CD4-positive, CD25-positive, alpha-beta regulatory T cell (primary cell): ENCODE data around the gene PTTG1IP. TPM values are rescaled to one million over a fixed set of nuclear protein-coding genes. Genes with fewer than 3 reads are reported as not detected.
"Not testable (repeated sequence)": the region's sequence is repeated elsewhere in the genome, so short reads cannot be mapped to it uniquely, and the experiment has no call there.

ENCODE experiments used
- ATAC-seq, 2 donors: fragments of 150-1000 bp; cut with Tn5 transposase; one replicate each; pipeline ENCODE4 v1.10.0; 2021; ENCODE audit warnings: low read depth in 2 of 2, moderate number of reproducible peaks in 2 of 2, moderate library complexity in 1 of 2
- DNase-seq, 3 donors: peaks; one replicate each; pipeline versions ENCODE4 v3.0.0 to v3.0.0-alpha.2; 2012 to 2022; ENCODE audit warnings: mixed read lengths in 1 of 3
- H3K27ac ChIP-seq: one replicate; pipeline ENCODE4 v1.7.0; 2013; ENCODE audit warnings: mild to moderate bottlenecking, low read length; ENCODE audit not compliant: insufficient read depth, poor library complexity, severe bottlenecking
- H3K27me3 ChIP-seq: one replicate; pipeline ENCODE4 v1.7.0; 2013; ENCODE audit warnings: low read length; ENCODE audit not compliant: control insufficient read depth, insufficient read depth
- H3K36me3 ChIP-seq: one replicate; pipeline ENCODE4 v1.7.0; 2013; ENCODE audit warnings: mild to moderate bottlenecking, low read length, moderate library complexity; ENCODE audit not compliant: control insufficient read depth, insufficient read depth
- H3K4me1 ChIP-seq: 2 replicates; pipeline ENCODE4 v1.7.0; 2013; ENCODE audit warnings: mild to moderate bottlenecking, low read length; ENCODE audit not compliant: insufficient read depth, control insufficient read depth, poor library complexity, severe bottlenecking
- H3K4me3 ChIP-seq: one replicate; pipeline ENCODE4 v1.7.0; 2013; ENCODE audit warnings: low read depth, mild to moderate bottlenecking, low read length, moderate library complexity
- H3K9me3 ChIP-seq, 2 experiments: 1 replicate in 1 of 2; 2 replicates in 1 of 2; pipeline ENCODE4 v1.7.0; 2013; ENCODE audit warnings: low read length in 2 of 2, mild to moderate bottlenecking in 1 of 2, moderate library complexity in 1 of 2; ENCODE audit not compliant: control insufficient read depth in 2 of 2
- H3K27ac Mint-ChIP-seq, 3 donors: one replicate each; pipeline ENCODE4 v1.8.0; 2020 to 2022; ENCODE audit warnings: mild to moderate bottlenecking in 3 of 3, mixed read lengths in 3 of 3, moderate library complexity in 2 of 3
- H3K27me3 Mint-ChIP-seq: one replicate; pipeline ENCODE4 v1.8.0; 2022; ENCODE audit warnings: mild to moderate bottlenecking, mixed read lengths
- H3K36me3 Mint-ChIP-seq: one replicate; pipeline ENCODE4 v1.8.0; 2020; ENCODE audit warnings: mixed read lengths
- H3K4me1 Mint-ChIP-seq, 4 donors: one replicate each; pipeline ENCODE4 v1.8.0; 2020 to 2022; ENCODE audit warnings: mixed read lengths in 4 of 4, mild to moderate bottlenecking in 1 of 4
- H3K4me3 Mint-ChIP-seq, 4 donors: one replicate each; pipeline ENCODE4 v1.8.0; 2020 to 2022; ENCODE audit warnings: mild to moderate bottlenecking in 4 of 4, mixed read lengths in 4 of 4, moderate library complexity in 3 of 4
- H3K9me3 Mint-ChIP-seq, 7 donors: one replicate each; pipeline ENCODE4 v1.8.0; 2020 to 2022; ENCODE audit warnings: mixed read lengths in 7 of 7, mild to moderate bottlenecking in 3 of 7, moderate library complexity in 2 of 7
- polyA plus RNA-seq, 4 donors: library from polyadenylated mRNA; unstranded; fragments of 300-500 nt; fragmentation: Illumina TruSeq; gene quantifications; one replicate each; pipeline ENCODE4 v1.2.3, GENCODE V29; 2021
- total RNA-seq: library from RNA; stranded (reverse); gene quantifications from one replicate; pipeline ENCODE4 v1.2.3, GENCODE V29; 2022

Gene PTTG1IP
- total and polyA plus RNA-seq, 5 donors from 2014 or later: 78.5 to 100 (median 95.6) TPM

DNA sequence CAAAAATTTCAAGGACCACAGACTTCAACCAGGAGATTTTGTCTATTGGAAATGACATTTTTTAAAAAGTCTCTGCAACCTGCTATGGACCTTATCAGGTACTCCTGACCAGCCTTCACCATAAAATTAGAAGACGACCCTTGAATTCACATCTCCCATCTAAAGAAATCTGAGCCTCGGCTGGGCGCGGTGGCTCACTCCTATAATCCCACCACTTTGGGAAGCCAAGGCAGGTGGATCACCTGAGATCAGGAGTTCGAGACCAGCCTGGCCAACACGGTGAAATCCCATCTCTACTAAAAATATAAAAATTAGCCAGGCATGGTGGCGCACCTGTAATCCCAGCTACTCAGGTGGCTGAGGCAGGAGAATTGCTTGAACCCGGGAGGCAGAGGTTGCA is 5.7 kb upstream of the PTTG1IP start:
- H3K36me3 Mint-ChIP-seq, H3K27me3 ChIP-seq, ATAC-seq, H3K4me3 Mint-ChIP-seq, H3K27me3 Mint-ChIP-seq, H3K9me3 ChIP-seq, DNase-seq, H3K27ac ChIP-seq, H3K27ac Mint-ChIP-seq, H3K9me3 Mint-ChIP-seq, H3K36me3 ChIP-seq, H3K4me3 ChIP-seq: not testable (repeated sequence)
- H3K4me1 Mint-ChIP-seq: peaks cover 16 to 42% (median 18%) of the 10 kb centered on the region in 4 donors
- H3K4me1 ChIP-seq: peaks cover 20% of the 10 kb centered on the region

DNA sequence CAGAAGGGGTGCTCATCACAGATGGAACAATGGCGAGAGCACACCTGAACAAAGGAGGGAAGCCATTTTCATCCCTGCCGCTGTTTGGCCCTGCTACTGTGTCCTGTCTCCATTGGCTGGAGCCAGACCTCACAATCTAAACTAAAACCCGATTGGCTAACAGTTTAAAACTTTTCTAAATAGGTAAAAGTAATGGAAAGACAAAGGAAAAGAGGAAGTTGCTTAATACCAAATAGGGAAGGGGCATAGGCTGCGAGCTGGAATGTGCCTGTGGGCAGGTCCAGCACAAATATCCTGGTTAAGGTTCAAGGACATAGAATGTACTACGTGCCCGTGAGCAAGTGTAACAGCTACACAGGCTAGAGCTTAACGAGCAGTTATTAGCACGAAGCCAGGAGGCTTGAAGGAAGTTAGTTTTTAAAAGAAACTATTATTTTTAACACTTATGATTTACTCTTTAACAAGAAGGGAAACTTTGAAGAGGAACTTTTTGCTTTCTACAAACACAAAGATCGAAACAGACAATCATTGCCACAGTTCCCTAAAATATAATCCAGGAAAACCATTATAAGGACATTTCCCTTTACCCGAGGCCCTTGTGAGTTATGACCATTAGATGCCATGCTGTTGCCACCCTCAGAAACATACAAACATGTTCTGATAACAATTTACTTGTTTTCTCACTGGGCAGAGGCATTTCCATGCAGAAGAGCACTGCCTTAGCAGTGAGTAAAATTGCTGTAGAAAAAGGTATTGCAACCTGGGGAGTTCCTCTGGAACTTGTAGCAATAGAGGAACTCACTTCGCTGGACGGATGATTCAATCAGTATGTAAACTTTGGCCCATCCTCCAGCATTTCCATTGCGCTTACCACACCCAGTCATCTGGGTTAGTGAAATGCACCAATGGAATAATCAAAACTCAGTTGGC is 4.8 kb upstream of the PTTG1IP start:
- H3K27ac ChIP-seq: no peak overlapping the region

DNA sequence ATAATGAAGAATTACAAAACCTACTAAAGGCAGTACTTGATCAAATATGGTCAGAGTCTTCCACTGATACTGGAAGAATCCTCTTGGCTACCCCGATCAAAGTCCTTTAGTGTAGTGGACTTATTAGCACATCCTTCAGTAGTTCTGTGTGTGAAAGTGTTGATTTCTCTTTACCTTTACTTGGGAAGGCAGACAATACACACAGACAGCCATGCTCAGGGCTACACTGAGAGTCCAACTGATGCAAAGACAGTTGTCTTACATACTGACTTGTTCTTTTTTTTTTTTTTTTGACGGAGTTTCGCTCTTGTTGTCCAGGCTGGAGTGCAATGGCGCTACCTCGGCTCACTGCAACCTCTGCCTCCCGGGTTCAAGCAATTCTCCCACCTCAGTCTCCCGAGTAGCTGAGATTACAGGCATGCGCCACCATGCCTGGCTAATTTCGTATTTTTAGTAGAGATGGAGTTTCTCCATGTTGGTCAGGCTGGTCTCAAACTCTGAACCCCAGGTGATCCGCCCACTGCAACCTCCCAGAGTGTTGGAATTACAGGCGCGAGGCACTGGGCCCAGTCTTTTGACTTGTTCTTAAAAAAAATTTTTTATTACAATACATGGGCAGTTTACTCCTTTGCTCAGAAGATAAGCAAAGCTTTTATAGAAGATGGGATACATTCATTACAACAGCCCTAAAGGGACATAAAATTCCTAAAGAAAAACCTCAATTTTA is 3.5 kb upstream of the PTTG1IP start:
- H3K4me1 ChIP-seq: peaks cover 31% of the 10 kb centered on the region
- no peaks in the 10 kb centered on the region for H3K36me3 Mint-ChIP-seq
- no peak for DNase-seq

More for the DNA sequence above, 4.8 kb upstream of the PTTG1IP start:
- peaks cover 16 to 46% (median 18%) of the 10 kb centered on the region in 4 donors for H3K4me1 Mint-ChIP-seq
- Histone ChIP-seq H3K4me3 (no peak overlapping the region), H3K36me3 (no peaks in the 10 kb centered on the region), H3K4me1 (peaks cover 23% of the 10 kb centered on the region), H3K27me3 (no peaks in the 10 kb centered on the region), H3K9me3 (no peaks in the 10 kb centered on the region)
- H3K9me3 Mint-ChIP-seq: no peaks in the 10 kb centered on the region
- no peak overlapping the region for H3K4me3 Mint-ChIP-seq
- no peak for ATAC-seq
- DNase-seq: no peak
- H3K36me3 Mint-ChIP-seq: no peaks in the 10 kb centered on the region
- H3K27ac Mint-ChIP-seq: no peak overlapping the region
- H3K27me3 Mint-ChIP-seq: peaks cover 7% of the 10 kb centered on the region

DNA sequence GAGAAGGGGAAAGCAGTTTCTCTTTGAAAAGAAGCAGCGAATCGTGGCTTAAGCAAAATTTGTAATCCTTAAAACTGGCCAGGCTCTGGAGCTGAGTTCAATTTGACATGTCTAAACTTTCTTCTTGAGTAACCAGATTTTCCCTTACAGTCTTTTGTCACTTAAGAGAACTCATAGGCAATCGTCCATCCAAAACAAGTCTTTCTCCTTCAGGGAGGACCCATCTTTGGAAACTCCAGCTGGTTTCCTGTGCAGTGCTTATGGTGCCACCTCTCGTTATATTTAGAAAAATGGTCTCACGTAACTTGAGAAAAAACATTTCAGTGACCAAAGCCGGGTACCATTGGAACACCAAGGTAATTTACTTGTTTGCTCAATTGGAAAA is 1.8 kb upstream of the PTTG1IP start:
- no peaks in the 10 kb centered on the region for H3K27me3 ChIP-seq
- Mint-ChIP-seq H3K4me3 (peak overlapping the region; percentile 92 to 97 (median 96)), H3K4me1 (peaks cover 16 to 48% (median 32%) of the 10 kb centered on the region in 4 donors), H3K27me3 (peaks cover 7% of the 10 kb centered on the region), H3K27ac (peak overlapping the region; percentile 90 to 91 (median 90)), H3K9me3 (no peaks in the 10 kb centered on the region), H3K36me3 (no peaks in the 10 kb centered on the region)
- H3K9me3 ChIP-seq: no peaks in the 10 kb centered on the region
- no peaks in the 10 kb centered on the region for H3K36me3 ChIP-seq
- peak overlapping the region; percentile 76 for H3K27ac ChIP-seq
- ATAC-seq: no peak
- peaks cover 42% of the 10 kb centered on the region for H3K4me1 ChIP-seq
- peak overlapping the region; percentile 67 for H3K4me3 ChIP-seq
- peak in 2 of 3 donors; percentile 27 to 69 for DNase-seq

More for the DNA sequence above, 3.5 kb upstream of the PTTG1IP start:
- Mint-ChIP-seq H3K9me3 (no peaks in the 10 kb centered on the region), H3K27ac (peak overlapping the region in 1 of 3 donors; percentile 82), H3K4me1 (peaks cover 17 to 48% (median 24%) of the 10 kb centered on the region in 4 donors), H3K27me3 (peaks cover 7% of the 10 kb centered on the region), H3K4me3 (peak overlapping the region in 3 of 4 donors; percentile 5 to 50 (median 11))
- H3K9me3 ChIP-seq: no peaks in the 10 kb centered on the region
- no peak for ATAC-seq
- no peak overlapping the region for H3K27ac ChIP-seq
- H3K36me3 ChIP-seq: no peaks in the 10 kb centered on the region
- no peaks in the 10 kb centered on the region for H3K27me3 ChIP-seq
- no peak overlapping the region for H3K4me3 ChIP-seq

DNA sequence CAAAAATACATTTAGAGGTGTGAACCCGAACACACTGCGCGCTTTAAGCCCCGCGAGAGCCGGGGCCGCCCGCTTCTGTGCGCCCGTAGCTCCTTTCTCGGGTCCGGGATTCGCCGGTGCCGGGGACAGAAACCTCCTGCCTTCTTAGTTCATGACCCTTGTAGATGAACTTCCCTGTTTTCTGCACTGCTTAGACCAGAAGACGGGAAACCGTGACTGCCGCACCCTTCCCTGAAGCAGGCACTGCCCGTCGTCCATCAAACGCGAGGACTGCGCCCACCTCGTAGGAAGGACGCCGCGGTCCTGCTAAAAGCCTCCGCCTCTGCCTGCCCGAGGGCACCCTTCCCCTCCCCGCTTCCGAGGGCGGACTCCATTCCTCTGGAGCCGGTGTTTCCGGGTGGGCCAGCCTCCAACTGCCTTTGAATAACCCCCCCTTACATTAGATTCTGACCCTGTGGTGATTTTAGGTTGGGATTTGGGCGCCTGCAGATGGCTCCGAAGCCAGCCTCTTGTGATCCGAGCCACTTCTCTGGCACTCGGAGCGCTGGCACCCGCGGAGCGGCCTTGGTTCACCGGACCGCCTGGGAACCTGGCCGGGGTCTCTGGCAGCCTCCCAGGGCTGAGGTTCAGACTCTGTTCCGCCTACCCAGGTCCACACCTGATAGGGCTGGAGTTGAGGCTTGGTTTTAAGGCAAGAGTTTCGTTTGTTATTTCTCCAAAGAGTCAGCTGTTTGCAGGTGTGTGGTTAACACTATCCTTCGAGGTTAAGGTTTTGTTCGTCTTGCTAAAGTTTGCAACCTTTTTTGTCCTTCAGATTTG is 1.2 kb upstream of the PTTG1IP start:
- peak; percentile 25 to 68 (median 43) for DNase-seq
- ATAC-seq: no peak
- Mint-ChIP-seq H3K4me3 (peak overlapping the region; percentile 92 to 97 (median 96)), H3K4me1 (peaks cover 16 to 53% (median 37%) of the 10 kb centered on the region in 4 donors), H3K27ac (peak overlapping the region; percentile 90 to 91 (median 90)), H3K27me3 (peaks cover 7% of the 10 kb centered on the region), H3K9me3 (no peaks in the 10 kb centered on the region), H3K36me3 (no peaks in the 10 kb centered on the region)
- peak overlapping the region; percentile 67 for H3K4me3 ChIP-seq
- peak overlapping the region; percentile 76 for H3K27ac ChIP-seq
- no peaks in the 10 kb centered on the region for H3K36me3 ChIP-seq
- H3K4me1 ChIP-seq: peaks cover 48% of the 10 kb centered on the region
- H3K27me3 ChIP-seq: no peaks in the 10 kb centered on the region
- no peaks in the 10 kb centered on the region for H3K9me3 ChIP-seq

GRCh38 chr21:44874240-44874496 is 678 bp upstream of the PTTG1IP start:
- no peaks in the 10 kb centered on the region for H3K9me3 ChIP-seq
- H3K9me3 Mint-ChIP-seq: no peaks in the 10 kb centered on the region
- no peaks in the 10 kb centered on the region for H3K27me3 ChIP-seq
- DNase-seq (peak in 1 of 3 donors; percentile 41), ATAC-seq (no peak)
- H3K27me3 Mint-ChIP-seq: peaks cover 7% of the 10 kb centered on the region
- no peaks in the 10 kb centered on the region for H3K36me3 ChIP-seq
- peak overlapping the region; percentile 76 for H3K27ac ChIP-seq
- H3K27ac Mint-ChIP-seq: peak overlapping the region; percentile 90 to 91 (median 90)
- H3K4me3 ChIP-seq: peak overlapping the region; percentile 67
- no peaks in the 10 kb centered on the region for H3K36me3 Mint-ChIP-seq
- peaks cover 16 to 57% (median 39%) of the 10 kb centered on the region in 4 donors for H3K4me1 Mint-ChIP-seq
- H3K4me1 ChIP-seq: peaks cover 53% of the 10 kb centered on the region
- peak overlapping the region; percentile 92 to 97 (median 96) for H3K4me3 Mint-ChIP-seq

- ATAC-seq: no peak
- peaks cover 67% of the 10 kb centered on the region for H3K4me1 ChIP-seq
These were observed 688 bp downstream of the PTTG1IP start for GRCh38 chr21:44872649-44873355.

More at GRCh38 chr21:44872649-44873355, 688 bp downstream of the PTTG1IP start:
- no peaks in the 10 kb centered on the region for H3K9me3 Mint-ChIP-seq
- peaks cover 26 to 71% (median 51%) of the 10 kb centered on the region in 4 donors for H3K4me1 Mint-ChIP-seq
- H3K27ac ChIP-seq: peak overlapping the region; percentile 76
- H3K36me3 Mint-ChIP-seq: no peaks in the 10 kb centered on the region
- H3K9me3 ChIP-seq: no peaks in the 10 kb centered on the region
- H3K27me3 ChIP-seq: no peaks in the 10 kb centered on the region
- DNase-seq: peak in 1 of 3 donors; percentile 38
- H3K4me3 Mint-ChIP-seq: peak overlapping the region; percentile 86 to 99 (median 94)
- H3K4me3 ChIP-seq: peak overlapping the region; percentile 85
- peak overlapping the region; percentile 83 to 95 (median 89) for H3K27ac Mint-ChIP-seq
- peaks cover 7% of the 10 kb centered on the region for H3K27me3 Mint-ChIP-seq
- no peaks in the 10 kb centered on the region for H3K36me3 ChIP-seq
